GM12872 (cell line): ENCODE results near the gene OGDH.

Experiments used
- TF ChIP-seq, protein P1 (sequence below): IDR thresholded peaks from 3 replicates; pipeline ENCODE4 v1.5.1; 2011; ENCODE audit warnings: low read depth, mild to moderate bottlenecking, low read length, moderate library complexity; ENCODE audit not compliant: insufficient read depth

The OGDH gene

DNA sequence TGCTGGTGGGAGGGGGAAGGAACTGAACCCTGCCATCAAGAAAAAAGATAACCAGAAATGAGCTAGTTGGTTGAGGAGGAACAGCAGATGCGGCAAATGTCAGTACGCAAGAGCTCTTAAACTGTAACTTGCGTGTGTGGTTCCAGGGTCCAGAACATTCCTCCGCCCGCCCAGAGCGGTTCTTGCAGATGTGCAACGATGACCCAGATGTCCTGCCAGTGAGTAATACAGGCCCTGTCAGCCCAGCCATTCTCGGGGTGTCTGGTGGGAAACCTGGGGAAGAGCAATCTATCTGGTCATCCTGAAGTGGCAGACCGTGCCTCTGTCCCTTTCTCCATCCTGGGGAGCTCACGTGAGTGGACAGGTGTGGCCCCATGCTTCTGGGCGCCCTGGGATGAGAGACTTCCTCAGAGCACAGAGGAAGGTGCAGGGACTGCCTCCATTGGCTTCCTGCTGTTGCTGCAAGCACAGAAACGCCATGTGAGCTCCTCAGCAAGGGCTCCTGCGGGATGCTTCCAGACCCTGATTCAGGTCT, 91.7 kb downstream of the OGDH start:
- TF ChIP-seq, protein P1, sequence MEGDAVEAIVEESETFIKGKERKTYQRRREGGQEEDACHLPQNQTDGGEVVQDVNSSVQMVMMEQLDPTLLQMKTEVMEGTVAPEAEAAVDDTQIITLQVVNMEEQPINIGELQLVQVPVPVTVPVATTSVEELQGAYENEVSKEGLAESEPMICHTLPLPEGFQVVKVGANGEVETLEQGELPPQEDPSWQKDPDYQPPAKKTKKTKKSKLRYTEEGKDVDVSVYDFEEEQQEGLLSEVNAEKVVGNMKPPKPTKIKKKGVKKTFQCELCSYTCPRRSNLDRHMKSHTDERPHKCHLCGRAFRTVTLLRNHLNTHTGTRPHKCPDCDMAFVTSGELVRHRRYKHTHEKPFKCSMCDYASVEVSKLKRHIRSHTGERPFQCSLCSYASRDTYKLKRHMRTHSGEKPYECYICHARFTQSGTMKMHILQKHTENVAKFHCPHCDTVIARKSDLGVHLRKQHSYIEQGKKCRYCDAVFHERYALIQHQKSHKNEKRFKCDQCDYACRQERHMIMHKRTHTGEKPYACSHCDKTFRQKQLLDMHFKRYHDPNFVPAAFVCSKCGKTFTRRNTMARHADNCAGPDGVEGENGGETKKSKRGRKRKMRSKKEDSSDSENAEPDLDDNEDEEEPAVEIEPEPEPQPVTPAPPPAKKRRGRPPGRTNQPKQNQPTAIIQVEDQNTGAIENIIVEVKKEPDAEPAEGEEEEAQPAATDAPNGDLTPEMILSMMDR: no peak

GRCh38 chr7:44700322-44700721, 93.9 kb downstream of the OGDH start:
- TF ChIP-seq, protein P1: no peak

- TF ChIP-seq, protein P1: no peak
Measured at GRCh38 chr7:44703921-44704320, 97.5 kb downstream of the OGDH start.

- TF ChIP-seq, protein P1: no peak
Measured at GRCh38 chr7:44705434-44705833, 99.0 kb downstream of the OGDH start.

- TF ChIP-seq, protein P1: no peak
Measured at GRCh38 chr7:44706788-44707557, 100.5 kb downstream of the OGDH start.

GRCh38 chr7:44707558-44708230, 101.3 kb downstream of the OGDH start:
- TF ChIP-seq, protein P1: no peak
